ENCODE results near the gene TENT5C.
A peak's percentile ranks its signal among the peaks of the same experiment; 100 is the strongest.

The TENT5C gene

GRCh38 chr1:117671781-117672501, 66.1 kb downstream of the TENT5C start:
- TF ChIP-seq CTCF (IDR thresholded peaks at IDR 0.05; ENCODE audit: insufficient read depth, low read length, poor library complexity, severe bottlenecking) = no peak
- no peak for DNase-seq (ENCODE audit: extremely low read depth, insufficient read length)
- no peak overlapping the region for H3K4me3 ChIP-seq (replicated peaks; ENCODE audit: low read depth, low read length)
- peaks cover 4% of the 10 kb centered on the region; the same call in 1 of the 2 replicates for H3K27me3 ChIP-seq (replicated peaks; ENCODE audit: control insufficient read depth, insufficient read depth, low read length)
- H3K36me3 ChIP-seq (ENCODE audit: control insufficient read depth, insufficient read depth, low read length) = no peaks in the 10 kb centered on the region

- no peak for DNase-seq (ENCODE audit: extremely low read depth, insufficient read length)
- Histone ChIP-seq H3K27me3 (replicated peaks; ENCODE audit: control insufficient read depth, insufficient read depth, low read length) (peaks cover 4% of the 10 kb centered on the region; the same call in 1 of the 2 replicates), H3K36me3 (ENCODE audit: control insufficient read depth, insufficient read depth, low read length) (no peaks in the 10 kb centered on the region), H3K4me3 (replicated peaks; ENCODE audit: low read depth, low read length) (no peak overlapping the region)
- no peak for TF ChIP-seq CTCF (IDR thresholded peaks at IDR 0.05; ENCODE audit: insufficient read depth, low read length, poor library complexity, severe bottlenecking)
Observed at GRCh38 chr1:117672756-117673155, 66.9 kb downstream of the TENT5C start.

- DNase-seq (ENCODE audit: extremely low read depth, insufficient read length) = no peak
- Histone ChIP-seq H3K4me3 (replicated peaks; ENCODE audit: low read depth, low read length) (no peak overlapping the region), H3K36me3 (ENCODE audit: control insufficient read depth, insufficient read depth, low read length) (no peaks in the 10 kb centered on the region), H3K27me3 (replicated peaks; ENCODE audit: control insufficient read depth, insufficient read depth, low read length) (peaks cover 4% of the 10 kb centered on the region; the same call in 1 of the 2 replicates)
- no peak for TF ChIP-seq CTCF (IDR thresholded peaks at IDR 0.05; ENCODE audit: insufficient read depth, low read length, poor library complexity, severe bottlenecking)
Observed at GRCh38 chr1:117673405-117673804, 67.6 kb downstream of the TENT5C start.

GRCh38 chr1:117674521-117675400, 68.9 kb downstream of the TENT5C start:
- peaks cover 4% of the 10 kb centered on the region; the same call in 1 of the 2 replicates for H3K27me3 ChIP-seq (replicated peaks; ENCODE audit: control insufficient read depth, insufficient read depth, low read length)
- DNase-seq (ENCODE audit: extremely low read depth, insufficient read length) = no peak
- H3K36me3 ChIP-seq (ENCODE audit: control insufficient read depth, insufficient read depth, low read length) = no peaks in the 10 kb centered on the region
- peak; percentile 82 for TF ChIP-seq CTCF (IDR thresholded peaks at IDR 0.05; ENCODE audit: insufficient read depth, low read length, poor library complexity, severe bottlenecking)
- no peak overlapping the region for H3K4me3 ChIP-seq (replicated peaks; ENCODE audit: low read depth, low read length)

- TF ChIP-seq CTCF (IDR thresholded peaks at IDR 0.05; ENCODE audit: insufficient read depth, low read length, poor library complexity, severe bottlenecking) = no peak
- no peak for DNase-seq (ENCODE audit: extremely low read depth, insufficient read length)
- Histone ChIP-seq H3K4me3 (replicated peaks; ENCODE audit: low read depth, low read length) (no peak overlapping the region), H3K36me3 (ENCODE audit: control insufficient read depth, insufficient read depth, low read length) (no peaks in the 10 kb centered on the region), H3K27me3 (replicated peaks; ENCODE audit: control insufficient read depth, insufficient read depth, low read length) (peaks cover 5% of the 10 kb centered on the region)
Observed at GRCh38 chr1:117675907-117676430, 70.1 kb downstream of the TENT5C start.
